ENCODE data around the gene LHB. TPM values are rescaled to one million over a fixed set of nuclear protein-coding genes. Genes with fewer than 3 reads are reported as not detected.
"Not testable (repeated sequence)": the region's sequence is repeated elsewhere in the genome, so short reads cannot be mapped to it uniquely, and the experiment has no call there.

Gene LHB
- total RNA-seq, 1 donor from 2014 or later: not detected

DNA sequence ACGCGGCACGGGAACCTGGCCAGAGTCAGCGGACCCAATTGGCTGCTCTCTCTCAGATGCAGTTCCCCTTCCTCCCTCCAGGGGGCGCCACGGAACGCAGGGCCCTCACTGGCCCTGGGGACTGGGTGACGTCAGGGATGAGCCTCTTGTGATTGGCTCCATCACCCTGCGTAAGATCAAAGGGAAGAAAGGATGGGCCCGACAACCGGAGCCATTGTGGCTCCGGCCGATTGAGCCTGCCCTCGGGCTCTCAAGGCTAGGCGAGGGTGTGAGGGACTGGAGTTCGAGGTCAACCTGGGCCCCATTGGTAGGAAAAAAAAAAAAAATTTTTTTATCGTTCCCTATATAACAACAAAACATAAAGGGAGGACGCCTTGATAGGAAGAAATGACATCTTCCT lies 19.9 kb upstream of the LHB start, which contains the start of gene CGB1:
Gene CGB1 (minus strand): TSS at position 81 of the 400 bp plus-strand sequence. CDS start 184 bp downstream, outside the sequence.
- H3K4me3 Mint-ChIP-seq (ENCODE audit: unreplicated experiment); H3K9me3 Mint-ChIP-seq (ENCODE audit: unreplicated experiment); DNase-seq (ENCODE audit: extremely low spot score, unreplicated experiment); H3K27ac Mint-ChIP-seq (ENCODE audit: unreplicated experiment); H3K36me3 Mint-ChIP-seq (ENCODE audit: unreplicated experiment); H3K27me3 Mint-ChIP-seq (ENCODE audit: unreplicated experiment); H3K4me1 Mint-ChIP-seq (ENCODE audit: unreplicated experiment): not testable (repeated sequence)
- TF ChIP-seq, protein P1, sequence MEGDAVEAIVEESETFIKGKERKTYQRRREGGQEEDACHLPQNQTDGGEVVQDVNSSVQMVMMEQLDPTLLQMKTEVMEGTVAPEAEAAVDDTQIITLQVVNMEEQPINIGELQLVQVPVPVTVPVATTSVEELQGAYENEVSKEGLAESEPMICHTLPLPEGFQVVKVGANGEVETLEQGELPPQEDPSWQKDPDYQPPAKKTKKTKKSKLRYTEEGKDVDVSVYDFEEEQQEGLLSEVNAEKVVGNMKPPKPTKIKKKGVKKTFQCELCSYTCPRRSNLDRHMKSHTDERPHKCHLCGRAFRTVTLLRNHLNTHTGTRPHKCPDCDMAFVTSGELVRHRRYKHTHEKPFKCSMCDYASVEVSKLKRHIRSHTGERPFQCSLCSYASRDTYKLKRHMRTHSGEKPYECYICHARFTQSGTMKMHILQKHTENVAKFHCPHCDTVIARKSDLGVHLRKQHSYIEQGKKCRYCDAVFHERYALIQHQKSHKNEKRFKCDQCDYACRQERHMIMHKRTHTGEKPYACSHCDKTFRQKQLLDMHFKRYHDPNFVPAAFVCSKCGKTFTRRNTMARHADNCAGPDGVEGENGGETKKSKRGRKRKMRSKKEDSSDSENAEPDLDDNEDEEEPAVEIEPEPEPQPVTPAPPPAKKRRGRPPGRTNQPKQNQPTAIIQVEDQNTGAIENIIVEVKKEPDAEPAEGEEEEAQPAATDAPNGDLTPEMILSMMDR (IDR thresholded peaks at IDR 0.05): peak; percentile 46

DNA sequence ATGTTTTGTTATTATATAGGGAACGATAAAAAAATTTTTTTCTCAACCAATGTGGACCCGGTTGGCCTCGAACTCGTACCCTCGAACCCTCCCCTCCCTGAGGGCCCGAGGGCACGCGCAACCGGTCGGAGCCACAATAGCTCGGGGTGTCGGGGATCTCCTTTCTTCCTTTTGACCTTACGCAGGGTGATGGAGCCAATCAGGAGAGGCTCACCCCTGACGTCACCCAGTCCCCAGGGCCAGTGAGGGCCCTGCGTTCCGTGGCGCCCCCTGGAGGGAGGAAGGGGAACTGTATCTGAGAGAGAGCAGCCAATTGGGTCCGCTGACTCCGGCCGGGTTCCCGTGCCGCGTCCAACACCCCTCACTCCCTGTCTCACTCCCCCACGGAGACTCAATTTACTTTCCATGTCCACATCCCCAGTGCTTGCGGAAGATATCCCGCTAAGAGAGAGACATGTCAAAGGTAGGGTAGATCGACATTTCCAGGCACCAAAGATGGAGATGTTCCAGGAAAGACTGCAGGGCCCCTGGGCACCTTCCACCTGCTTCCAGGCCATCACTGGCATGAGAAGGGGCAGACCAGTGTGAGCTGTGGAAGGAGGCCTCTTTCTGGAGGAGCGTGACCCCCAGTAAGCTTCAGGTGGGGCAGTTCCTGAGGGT lies 14.9 kb upstream of the LHB start, which contains the start of gene CGB2:
Gene CGB2 (plus strand): TSS at position 249 of the 660 bp plus-strand sequence. CDS start 206 bp downstream, at position 455.
- H3K4me1 Mint-ChIP-seq (ENCODE audit: unreplicated experiment); H3K9me3 Mint-ChIP-seq (ENCODE audit: unreplicated experiment); DNase-seq (ENCODE audit: extremely low spot score, unreplicated experiment); H3K27ac Mint-ChIP-seq (ENCODE audit: unreplicated experiment); H3K4me3 Mint-ChIP-seq (ENCODE audit: unreplicated experiment); H3K27me3 Mint-ChIP-seq (ENCODE audit: unreplicated experiment); H3K36me3 Mint-ChIP-seq (ENCODE audit: unreplicated experiment): not testable (repeated sequence)
- TF ChIP-seq, protein P1 (IDR thresholded peaks at IDR 0.05): peak; percentile 39

DNA sequence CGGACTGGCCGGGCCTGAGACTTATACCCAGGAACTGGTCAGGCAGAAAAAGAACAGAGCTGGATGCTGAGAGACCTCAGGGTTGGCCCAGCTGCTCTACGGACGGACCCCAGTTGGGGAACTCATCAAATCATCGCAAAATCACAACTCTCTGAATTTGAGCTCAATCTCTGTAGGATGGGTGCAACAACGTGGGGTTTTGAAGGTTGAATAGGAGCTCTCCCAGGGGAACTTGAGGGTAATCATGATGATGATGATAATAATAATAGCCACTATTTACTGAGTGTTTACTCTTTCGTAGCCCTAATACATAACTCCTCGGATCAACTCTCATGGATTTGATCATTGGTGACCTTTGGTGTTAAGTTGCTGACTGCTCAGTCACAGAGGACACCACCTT lies 13.4 kb upstream of the LHB start:
- not testable (repeated sequence) for H3K4me3 Mint-ChIP-seq (ENCODE audit: unreplicated experiment); H3K27ac Mint-ChIP-seq (ENCODE audit: unreplicated experiment); H3K9me3 Mint-ChIP-seq (ENCODE audit: unreplicated experiment); H3K36me3 Mint-ChIP-seq (ENCODE audit: unreplicated experiment); H3K27me3 Mint-ChIP-seq (ENCODE audit: unreplicated experiment); DNase-seq (ENCODE audit: extremely low spot score, unreplicated experiment)
- H3K4me1 Mint-ChIP-seq (ENCODE audit: unreplicated experiment): peaks cover 11% of the 10 kb centered on the region

DNA sequence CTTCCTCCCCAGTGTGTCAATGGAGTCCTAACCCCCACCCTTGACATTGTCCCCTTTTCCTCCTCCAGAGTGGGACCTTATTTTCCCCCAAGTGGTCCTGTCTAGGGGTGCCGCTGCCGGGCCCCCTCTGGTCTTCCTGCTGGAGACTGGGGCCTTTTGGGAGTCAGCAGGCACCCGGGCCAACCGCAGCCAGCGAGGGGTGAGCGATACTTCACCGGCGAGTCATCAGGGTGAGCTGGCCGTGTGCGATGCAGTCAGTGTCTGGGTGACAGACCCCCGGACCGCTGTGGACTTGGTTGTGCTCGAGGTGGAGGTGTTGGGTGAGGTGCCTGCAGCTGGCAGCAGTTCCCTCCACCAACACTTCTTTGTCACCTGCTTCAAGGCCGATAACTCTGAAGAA lies 12.9 kb upstream of the LHB start:
- H3K27ac Mint-ChIP-seq (ENCODE audit: unreplicated experiment): not testable (repeated sequence)

DNA sequence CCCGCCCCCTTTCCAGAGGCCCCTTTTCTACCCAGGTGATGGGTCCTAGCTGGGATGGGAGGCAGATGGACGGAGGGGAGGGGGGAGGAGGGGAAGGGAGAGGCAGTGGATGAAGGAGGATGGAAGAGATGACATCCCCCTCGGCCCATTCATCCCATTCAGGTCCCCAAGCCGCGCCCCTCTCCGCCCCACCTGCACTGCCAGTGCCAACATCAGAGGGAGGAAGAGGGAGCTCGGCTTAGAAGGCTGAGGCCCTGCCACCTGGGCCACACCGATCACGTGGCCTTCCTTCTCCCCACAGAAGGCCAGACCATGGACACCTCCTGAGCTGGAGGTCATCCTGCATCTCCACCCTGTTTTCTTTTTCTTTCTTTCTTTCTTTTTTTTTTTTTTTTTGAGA lies 11.8 kb upstream of the LHB start:
- H3K4me1 Mint-ChIP-seq (ENCODE audit: unreplicated experiment): peaks cover 11% of the 10 kb centered on the region
- H3K4me3 Mint-ChIP-seq (ENCODE audit: unreplicated experiment); H3K27me3 Mint-ChIP-seq (ENCODE audit: unreplicated experiment); H3K27ac Mint-ChIP-seq (ENCODE audit: unreplicated experiment); H3K9me3 Mint-ChIP-seq (ENCODE audit: unreplicated experiment); DNase-seq (ENCODE audit: extremely low spot score, unreplicated experiment); H3K36me3 Mint-ChIP-seq (ENCODE audit: unreplicated experiment): not testable (repeated sequence)

More for the DNA sequence above, 12.9 kb upstream of the LHB start:
- not testable (repeated sequence) for H3K36me3 Mint-ChIP-seq (ENCODE audit: unreplicated experiment); DNase-seq (ENCODE audit: extremely low spot score, unreplicated experiment); H3K4me3 Mint-ChIP-seq (ENCODE audit: unreplicated experiment); H3K27me3 Mint-ChIP-seq (ENCODE audit: unreplicated experiment); H3K9me3 Mint-ChIP-seq (ENCODE audit: unreplicated experiment)
- H3K4me1 Mint-ChIP-seq (ENCODE audit: unreplicated experiment): peaks cover 11% of the 10 kb centered on the region

DNA sequence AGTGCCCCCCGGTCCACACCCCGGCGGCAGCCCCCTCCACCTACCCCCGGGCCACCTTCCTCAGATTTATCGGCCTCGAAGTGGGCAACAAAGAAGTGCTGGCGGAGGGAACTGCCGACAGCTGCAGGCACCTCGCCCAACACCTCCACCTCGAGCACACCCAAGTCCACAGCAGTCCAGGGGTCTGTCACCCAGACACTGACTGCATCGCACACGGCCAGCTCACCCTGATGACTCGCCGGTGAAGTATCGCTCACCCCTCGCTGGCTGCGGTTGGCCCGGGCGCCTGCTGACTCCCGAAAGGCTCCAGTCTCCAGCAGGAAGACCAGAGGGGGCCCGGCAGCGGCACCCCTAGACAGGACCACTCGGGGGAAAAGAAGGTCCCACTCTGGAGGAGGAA lies 8.7 kb upstream of the LHB start:
- not testable (repeated sequence) for DNase-seq (ENCODE audit: extremely low spot score, unreplicated experiment); H3K9me3 Mint-ChIP-seq (ENCODE audit: unreplicated experiment); H3K27ac Mint-ChIP-seq (ENCODE audit: unreplicated experiment); H3K4me3 Mint-ChIP-seq (ENCODE audit: unreplicated experiment); H3K27me3 Mint-ChIP-seq (ENCODE audit: unreplicated experiment); H3K36me3 Mint-ChIP-seq (ENCODE audit: unreplicated experiment)
- peaks cover 13% of the 10 kb centered on the region for H3K4me1 Mint-ChIP-seq (ENCODE audit: unreplicated experiment)

DNA sequence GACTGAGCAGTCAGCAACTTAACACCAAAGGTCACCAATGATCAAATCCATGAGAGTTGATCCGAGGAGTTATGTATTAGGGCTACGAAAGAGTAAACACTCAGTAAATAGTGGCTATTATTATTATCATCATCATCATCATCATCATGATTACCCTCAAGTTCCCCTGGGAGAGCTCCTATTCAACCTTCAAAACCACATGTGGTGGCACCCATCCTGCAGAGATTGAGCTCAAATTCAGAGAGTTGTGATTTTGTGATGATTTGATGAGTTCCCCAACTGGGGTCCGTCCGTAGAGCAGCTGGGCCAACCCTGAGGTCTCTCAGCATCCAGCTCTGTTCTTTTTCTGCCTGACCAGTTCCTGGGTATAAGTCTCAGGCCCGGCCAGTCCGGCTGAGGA lies 8.2 kb upstream of the LHB start:
- not testable (repeated sequence) for DNase-seq (ENCODE audit: extremely low spot score, unreplicated experiment); H3K36me3 Mint-ChIP-seq (ENCODE audit: unreplicated experiment); H3K27me3 Mint-ChIP-seq (ENCODE audit: unreplicated experiment); H3K4me3 Mint-ChIP-seq (ENCODE audit: unreplicated experiment); H3K27ac Mint-ChIP-seq (ENCODE audit: unreplicated experiment); H3K9me3 Mint-ChIP-seq (ENCODE audit: unreplicated experiment)
- peaks cover 13% of the 10 kb centered on the region for H3K4me1 Mint-ChIP-seq (ENCODE audit: unreplicated experiment)

DNA sequence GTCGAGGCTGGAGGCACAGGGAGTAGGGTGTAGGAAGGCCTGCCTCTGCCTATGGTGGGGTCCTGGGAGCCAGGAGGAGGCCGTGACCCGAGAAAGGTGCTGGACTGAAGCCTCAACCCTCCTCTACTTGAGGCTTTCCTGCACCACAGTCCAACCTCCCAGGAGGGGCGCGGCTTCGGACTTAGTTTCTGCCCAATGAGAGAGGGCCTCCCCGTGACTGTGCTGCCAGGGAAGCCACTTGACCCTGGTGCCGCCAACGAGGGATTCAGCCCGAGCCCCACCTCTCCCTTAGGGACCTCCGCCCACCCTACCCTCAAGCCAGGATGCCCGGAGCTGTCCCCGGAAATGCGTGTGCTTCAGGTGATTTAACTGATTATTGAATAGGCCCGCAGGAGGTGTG lies 7.3 kb upstream of the LHB start, which contains the start of gene CGB3:
Gene CGB3 (minus strand): TSS at position 101 of the 400 bp plus-strand sequence. CDS start 362 bp downstream, outside the sequence.
- H3K4me1 Mint-ChIP-seq (ENCODE audit: unreplicated experiment): peaks cover 10% of the 10 kb centered on the region
- not testable (repeated sequence) for H3K27me3 Mint-ChIP-seq (ENCODE audit: unreplicated experiment); DNase-seq (ENCODE audit: extremely low spot score, unreplicated experiment); H3K9me3 Mint-ChIP-seq (ENCODE audit: unreplicated experiment); H3K4me3 Mint-ChIP-seq (ENCODE audit: unreplicated experiment); H3K27ac Mint-ChIP-seq (ENCODE audit: unreplicated experiment); H3K36me3 Mint-ChIP-seq (ENCODE audit: unreplicated experiment)
